ENCODE results near the gene NTM.

The NTM gene

DNA sequence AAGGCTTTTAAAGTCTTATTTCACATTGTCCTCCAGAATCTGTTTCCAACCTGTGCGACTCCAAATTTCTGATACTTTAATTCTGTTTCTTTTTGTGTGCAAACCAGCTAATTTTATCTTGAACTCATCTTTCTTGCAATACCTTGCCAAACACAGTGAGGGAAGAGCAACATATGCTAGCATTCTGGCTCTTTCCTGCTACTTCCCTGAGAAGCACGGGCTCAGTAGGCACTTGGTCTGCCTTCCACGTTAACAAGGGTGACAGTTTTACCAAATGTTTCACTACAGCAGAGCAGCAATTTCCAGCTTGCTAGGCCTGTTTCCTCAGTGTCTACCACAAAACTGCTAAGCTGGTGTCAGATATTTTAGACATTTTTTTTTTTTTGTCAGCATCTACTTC is 405.8 kb downstream of the NTM start:
- no peak for DNase-seq (ENCODE audit: low read depth)
- TF ChIP-seq, protein P1, sequence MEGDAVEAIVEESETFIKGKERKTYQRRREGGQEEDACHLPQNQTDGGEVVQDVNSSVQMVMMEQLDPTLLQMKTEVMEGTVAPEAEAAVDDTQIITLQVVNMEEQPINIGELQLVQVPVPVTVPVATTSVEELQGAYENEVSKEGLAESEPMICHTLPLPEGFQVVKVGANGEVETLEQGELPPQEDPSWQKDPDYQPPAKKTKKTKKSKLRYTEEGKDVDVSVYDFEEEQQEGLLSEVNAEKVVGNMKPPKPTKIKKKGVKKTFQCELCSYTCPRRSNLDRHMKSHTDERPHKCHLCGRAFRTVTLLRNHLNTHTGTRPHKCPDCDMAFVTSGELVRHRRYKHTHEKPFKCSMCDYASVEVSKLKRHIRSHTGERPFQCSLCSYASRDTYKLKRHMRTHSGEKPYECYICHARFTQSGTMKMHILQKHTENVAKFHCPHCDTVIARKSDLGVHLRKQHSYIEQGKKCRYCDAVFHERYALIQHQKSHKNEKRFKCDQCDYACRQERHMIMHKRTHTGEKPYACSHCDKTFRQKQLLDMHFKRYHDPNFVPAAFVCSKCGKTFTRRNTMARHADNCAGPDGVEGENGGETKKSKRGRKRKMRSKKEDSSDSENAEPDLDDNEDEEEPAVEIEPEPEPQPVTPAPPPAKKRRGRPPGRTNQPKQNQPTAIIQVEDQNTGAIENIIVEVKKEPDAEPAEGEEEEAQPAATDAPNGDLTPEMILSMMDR (IDR thresholded peaks at IDR 0.05; ENCODE audit: control insufficient read depth, extremely low read depth, insufficient read depth), result no peak

DNA sequence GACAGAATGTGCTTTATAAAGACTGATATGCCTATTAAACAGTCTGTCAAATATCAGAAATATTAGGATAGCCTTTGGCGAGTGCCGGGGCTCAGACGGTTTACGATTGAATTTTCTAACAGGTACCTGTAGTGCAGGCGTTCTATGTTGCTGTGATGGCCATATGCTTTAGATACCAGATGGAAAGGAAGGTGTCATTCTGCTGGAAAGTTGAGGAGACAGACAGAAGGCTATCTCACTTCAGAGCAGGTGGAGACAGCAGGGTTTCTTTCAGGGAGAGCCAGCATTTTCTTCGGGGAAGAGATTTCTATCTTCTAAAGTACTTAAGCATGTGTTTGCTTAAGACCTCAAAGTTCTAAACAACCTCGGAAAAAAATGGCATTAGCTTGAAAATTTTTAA is 415.4 kb downstream of the NTM start:
- no peak for DNase-seq (ENCODE audit: low read depth)

More for the DNA sequence above, 405.8 kb downstream of the NTM start:
- no peak overlapping the region for H3K4me3 ChIP-seq (ENCODE audit: low read depth, low read length)

DNA sequence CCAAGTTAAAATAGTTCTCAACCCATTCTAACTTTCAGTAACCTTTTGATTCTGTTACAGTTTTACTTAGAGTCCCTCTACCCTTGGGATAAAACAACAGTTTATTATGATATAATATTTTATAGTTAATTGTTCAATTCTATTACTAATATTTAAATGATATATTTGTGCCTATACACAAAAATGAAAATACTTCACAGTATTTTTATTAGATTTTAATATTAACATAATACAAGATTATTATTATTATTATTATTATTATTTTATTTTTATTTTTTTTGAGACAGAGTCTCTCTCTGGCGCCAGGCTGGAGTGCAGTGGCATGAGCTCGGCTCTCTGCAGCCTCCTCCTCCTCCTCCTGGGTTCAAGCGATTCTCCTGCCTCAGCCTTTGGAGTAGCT is 416.7 kb downstream of the NTM start:
- DNase-seq (ENCODE audit: low read depth), result no peak
- H3K4me3 ChIP-seq (ENCODE audit: low read depth, low read length), result no peak overlapping the region
- TF ChIP-seq, protein P1 (IDR thresholded peaks at IDR 0.05; ENCODE audit: control insufficient read depth, extremely low read depth, insufficient read depth), result no peak

More for the DNA sequence above, 415.4 kb downstream of the NTM start:
- TF ChIP-seq, protein P1 (IDR thresholded peaks at IDR 0.05; ENCODE audit: control insufficient read depth, extremely low read depth, insufficient read depth), result no peak
- H3K4me3 ChIP-seq (ENCODE audit: low read depth, low read length), result no peak overlapping the region

DNA sequence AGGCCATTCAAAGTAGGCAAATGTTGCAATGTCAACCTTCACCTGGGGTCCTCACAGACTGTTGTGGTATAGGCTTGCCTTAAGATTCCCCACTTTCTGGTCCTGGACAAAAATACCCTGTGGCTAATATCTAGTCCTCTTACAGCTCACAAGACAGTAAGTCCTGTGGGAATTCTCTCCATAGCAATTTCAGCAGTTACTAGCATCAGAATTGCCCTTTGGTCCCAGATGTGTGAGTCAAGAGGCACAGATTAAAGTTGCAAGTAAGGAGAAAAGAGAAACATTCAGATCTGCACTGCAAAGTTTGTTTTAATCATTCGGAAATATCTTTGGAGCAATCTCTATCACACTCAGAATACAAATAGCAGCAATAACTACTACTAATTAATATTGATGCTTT is 420.2 kb downstream of the NTM start:
- TF ChIP-seq, protein P1 (IDR thresholded peaks at IDR 0.05; ENCODE audit: control insufficient read depth, extremely low read depth, insufficient read depth), result no peak
- no peak for DNase-seq (ENCODE audit: low read depth)
- no peak overlapping the region for H3K4me3 ChIP-seq (ENCODE audit: low read depth, low read length)

DNA sequence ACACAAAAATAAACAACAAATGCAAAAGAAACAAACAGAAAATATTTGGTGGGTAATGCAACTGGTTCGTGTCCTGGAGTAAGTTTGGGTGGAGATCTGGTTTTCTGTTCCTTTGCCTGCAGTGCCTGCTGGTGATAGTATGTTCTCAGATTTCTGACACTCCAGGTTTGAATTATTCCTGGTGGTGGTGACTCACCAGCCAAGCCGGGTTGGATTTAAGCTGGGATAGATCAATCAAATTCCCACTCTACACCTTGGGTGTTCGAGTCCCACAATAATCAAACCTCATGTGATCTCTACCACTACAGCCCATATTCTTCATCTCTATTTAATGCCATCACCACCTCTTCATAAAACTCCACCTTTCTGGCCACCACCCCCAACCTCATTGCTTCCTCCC is 421.8 kb downstream of the NTM start:
- no peak for DNase-seq (ENCODE audit: low read depth)
- H3K4me3 ChIP-seq (ENCODE audit: low read depth, low read length), result no peak overlapping the region
- TF ChIP-seq, protein P1 (IDR thresholded peaks at IDR 0.05; ENCODE audit: control insufficient read depth, extremely low read depth, insufficient read depth), result no peak

DNA sequence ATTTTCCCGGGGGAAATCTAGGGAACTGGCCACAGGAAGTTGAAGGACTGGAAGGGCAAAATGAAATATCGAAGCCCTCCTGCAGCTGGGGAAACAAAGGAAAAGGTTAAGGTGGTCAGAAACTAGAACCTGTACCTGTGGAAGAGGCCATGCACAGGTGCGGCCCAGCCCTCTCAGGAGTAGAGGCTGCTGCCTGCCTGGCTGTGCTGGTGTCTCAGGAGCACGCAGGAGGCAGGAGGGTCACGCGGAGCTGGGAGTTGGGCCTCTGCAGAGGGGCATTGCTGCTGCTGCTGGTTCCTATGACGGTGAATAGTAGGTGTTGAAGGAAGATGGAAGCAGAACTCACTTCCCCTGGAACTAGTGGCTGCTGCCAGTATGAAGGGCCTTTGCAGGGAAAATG is 425.7 kb downstream of the NTM start:
- no peak overlapping the region for H3K4me3 ChIP-seq (ENCODE audit: low read depth, low read length)
- TF ChIP-seq, protein P1 (IDR thresholded peaks at IDR 0.05; ENCODE audit: control insufficient read depth, extremely low read depth, insufficient read depth), result no peak

DNA sequence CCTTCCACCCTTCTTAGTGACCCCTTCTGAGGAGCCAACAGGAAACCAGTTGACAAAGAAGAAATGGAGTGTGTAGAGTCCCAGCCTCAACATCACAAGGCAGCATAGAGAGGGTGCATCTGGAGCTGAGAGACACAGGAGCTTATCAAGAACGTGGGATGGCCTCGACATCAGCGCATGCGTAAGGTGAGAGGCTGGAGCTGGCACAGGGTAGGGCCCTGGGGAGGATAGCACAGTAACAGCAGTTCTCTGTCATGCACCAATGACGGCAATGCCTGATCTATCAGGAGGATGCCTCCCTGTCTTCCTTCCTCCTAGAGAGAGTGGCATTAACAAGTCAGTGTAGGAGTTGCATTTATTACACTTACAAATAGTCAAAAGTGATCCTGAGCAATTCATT is 426.1 kb downstream of the NTM start:
- TF ChIP-seq, protein P1 (IDR thresholded peaks at IDR 0.05; ENCODE audit: control insufficient read depth, extremely low read depth, insufficient read depth), result no peak
- H3K4me3 ChIP-seq (ENCODE audit: low read depth, low read length), result no peak overlapping the region
- DNase-seq (ENCODE audit: low read depth), result no peak

More for the DNA sequence above, 425.7 kb downstream of the NTM start:
- no peak for DNase-seq (ENCODE audit: low read depth)
